Measurements from ENCODE around the gene HS3ST4.
"Not testable (repeated sequence)": the region's sequence is repeated elsewhere in the genome, so short reads cannot be mapped to it uniquely, and the experiment has no call there.

DNA sequence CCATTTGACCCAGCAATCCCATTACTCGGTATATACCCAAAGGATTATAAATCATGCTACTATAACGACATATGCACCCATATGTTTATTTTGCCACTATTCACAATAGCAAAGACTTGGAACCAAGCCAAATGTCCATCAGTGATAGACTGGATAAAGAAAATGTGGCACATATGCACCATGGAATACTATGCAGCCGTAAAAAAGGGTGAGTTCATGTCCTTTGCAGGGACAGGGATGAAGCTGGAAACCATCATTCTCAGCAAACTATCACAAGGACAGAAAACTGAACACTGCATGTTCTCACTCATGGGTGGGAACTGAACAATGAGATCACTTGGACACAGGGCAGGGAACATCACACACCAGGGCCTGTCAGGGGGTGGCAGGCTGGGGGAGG is 406.4 kb downstream of the HS3ST4 start:
- TF ChIP-seq, protein P1, sequence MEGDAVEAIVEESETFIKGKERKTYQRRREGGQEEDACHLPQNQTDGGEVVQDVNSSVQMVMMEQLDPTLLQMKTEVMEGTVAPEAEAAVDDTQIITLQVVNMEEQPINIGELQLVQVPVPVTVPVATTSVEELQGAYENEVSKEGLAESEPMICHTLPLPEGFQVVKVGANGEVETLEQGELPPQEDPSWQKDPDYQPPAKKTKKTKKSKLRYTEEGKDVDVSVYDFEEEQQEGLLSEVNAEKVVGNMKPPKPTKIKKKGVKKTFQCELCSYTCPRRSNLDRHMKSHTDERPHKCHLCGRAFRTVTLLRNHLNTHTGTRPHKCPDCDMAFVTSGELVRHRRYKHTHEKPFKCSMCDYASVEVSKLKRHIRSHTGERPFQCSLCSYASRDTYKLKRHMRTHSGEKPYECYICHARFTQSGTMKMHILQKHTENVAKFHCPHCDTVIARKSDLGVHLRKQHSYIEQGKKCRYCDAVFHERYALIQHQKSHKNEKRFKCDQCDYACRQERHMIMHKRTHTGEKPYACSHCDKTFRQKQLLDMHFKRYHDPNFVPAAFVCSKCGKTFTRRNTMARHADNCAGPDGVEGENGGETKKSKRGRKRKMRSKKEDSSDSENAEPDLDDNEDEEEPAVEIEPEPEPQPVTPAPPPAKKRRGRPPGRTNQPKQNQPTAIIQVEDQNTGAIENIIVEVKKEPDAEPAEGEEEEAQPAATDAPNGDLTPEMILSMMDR (optimal IDR thresholded peaks at IDR 0.05 in 1 of 3, IDR thresholded peaks at IDR 0.05 in 1 of 3, conservative IDR thresholded peaks at IDR 0.05 in 1 of 3; ENCODE audit: extremely low read depth in 1 of 3, insufficient read depth in 2 of 3, low read length in 3 of 3): not testable (repeated sequence)
- TF ChIP-seq EZH2 (IDR thresholded peaks at IDR 0.05; ENCODE audit: low read length): not testable (repeated sequence)
